Tibial nerve (tissue), 3 donors: ENCODE measurements around the gene HSPG2.

Experiments used
- CTCF ChIP-seq, 5 experiments: fragments of 200-600 bp in 3 of 5; fragments of 450-650 bp in 2 of 5; sonication (generic) in 3 of 5; IDR thresholded peaks; one replicate each; pipeline ENCODE4 v1.5.1; 2016 to 2019; ENCODE audit warnings: antibody characterized with exemption in 5 of 5, mild to moderate bottlenecking in 3 of 5, moderate library complexity in 2 of 5
- POLR2A ChIP-seq, 2 donors: fragments of 450-650 bp; IDR thresholded peaks; one replicate each; pipeline ENCODE4 v1.6.1; 2017; ENCODE audit warnings: antibody characterized with exemption in 2 of 2, mild to moderate bottlenecking in 2 of 2, moderate library complexity in 2 of 2

- TF ChIP-seq POLR2A (IDR thresholded peaks at IDR 0.05) (no peak), CTCF (IDR thresholded peaks at IDR 0.05) (no peak)
Measured at GRCh38 chr1:21853131-21853427, 84.0 kb downstream of the HSPG2 start.
